T-helper 2 cell treated with Interferon-gamma antibody and Interleukin-4, amounts not matched to agents 100 ng/mL and 5 ng/mL, for 36 hours (primary cell): ENCODE data around the gene PPP1R12B. TPM values are rescaled to one million over a fixed set of nuclear protein-coding genes. Genes with fewer than 3 reads are reported as not detected.
"Not testable (repeated sequence)": the region's sequence is repeated elsewhere in the genome, so short reads cannot be mapped to it uniquely, and the experiment has no call there.

Source experiments
- intact Hi-C: fragments of 100-400 bp; cut with micrococcal nuclease; formaldehyde crosslinking; loops from one replicate; pipeline ENCODE4 v1.15.1; 2023
- total RNA-seq: library from RNA; stranded (reverse); gene quantifications from 2 replicates; pipeline ENCODE4 v1.2.3, GENCODE V29; 2022

PPP1R12B gene
- total RNA-seq, 1 donor from 2014 or later, result 20.4 TPM

DNA sequence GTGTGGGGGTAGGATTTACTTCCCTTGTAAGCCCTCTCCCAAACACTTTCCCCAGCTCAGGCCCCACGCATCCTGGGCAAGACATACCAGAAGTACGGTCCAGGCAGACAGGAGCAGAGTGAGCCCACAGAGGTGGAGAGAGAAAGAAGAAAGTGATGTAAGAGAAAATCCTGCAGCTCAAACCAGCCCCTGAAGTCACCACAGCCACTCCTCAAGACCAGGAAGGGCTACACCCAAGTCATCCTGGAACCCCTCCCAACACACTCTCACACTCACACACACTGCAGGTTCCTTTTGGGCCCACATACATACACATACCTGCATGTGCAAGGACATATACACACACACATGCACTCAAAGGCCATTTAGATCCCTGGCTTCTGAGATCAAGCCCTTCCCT is 254.9 kb downstream of the PPP1R12B start:
- intact Hi-C loops, result no loop called here

DNA sequence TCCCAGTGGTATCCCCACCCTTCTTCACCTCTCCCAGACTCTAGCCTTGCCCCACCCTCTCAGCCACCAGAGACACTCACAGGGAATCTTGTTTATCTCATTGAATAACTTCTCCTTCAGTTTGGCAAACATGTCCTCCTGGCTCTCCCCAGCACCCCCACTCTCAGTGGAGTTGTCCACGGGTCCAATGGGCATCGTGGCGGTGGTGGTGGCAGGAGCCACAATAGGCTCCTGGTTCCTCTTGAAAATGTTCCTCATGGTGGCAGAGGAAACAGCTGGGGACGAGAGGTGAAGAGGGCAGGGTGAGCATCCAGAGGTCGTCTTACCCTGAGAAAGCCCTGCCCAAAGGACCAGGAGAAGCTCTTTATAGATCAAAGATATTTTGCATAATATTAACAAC is 257.0 kb downstream of the PPP1R12B start:
- intact Hi-C loops, result no loop called here

- intact Hi-C loops, result not testable (repeated sequence)
Measured at GRCh38 chr1:202612036-202612435, 263.5 kb downstream of the PPP1R12B start.

GRCh38 chr1:202613571-202613970 is 265.1 kb downstream of the PPP1R12B start:
- intact Hi-C loops, result no loop called here

DNA sequence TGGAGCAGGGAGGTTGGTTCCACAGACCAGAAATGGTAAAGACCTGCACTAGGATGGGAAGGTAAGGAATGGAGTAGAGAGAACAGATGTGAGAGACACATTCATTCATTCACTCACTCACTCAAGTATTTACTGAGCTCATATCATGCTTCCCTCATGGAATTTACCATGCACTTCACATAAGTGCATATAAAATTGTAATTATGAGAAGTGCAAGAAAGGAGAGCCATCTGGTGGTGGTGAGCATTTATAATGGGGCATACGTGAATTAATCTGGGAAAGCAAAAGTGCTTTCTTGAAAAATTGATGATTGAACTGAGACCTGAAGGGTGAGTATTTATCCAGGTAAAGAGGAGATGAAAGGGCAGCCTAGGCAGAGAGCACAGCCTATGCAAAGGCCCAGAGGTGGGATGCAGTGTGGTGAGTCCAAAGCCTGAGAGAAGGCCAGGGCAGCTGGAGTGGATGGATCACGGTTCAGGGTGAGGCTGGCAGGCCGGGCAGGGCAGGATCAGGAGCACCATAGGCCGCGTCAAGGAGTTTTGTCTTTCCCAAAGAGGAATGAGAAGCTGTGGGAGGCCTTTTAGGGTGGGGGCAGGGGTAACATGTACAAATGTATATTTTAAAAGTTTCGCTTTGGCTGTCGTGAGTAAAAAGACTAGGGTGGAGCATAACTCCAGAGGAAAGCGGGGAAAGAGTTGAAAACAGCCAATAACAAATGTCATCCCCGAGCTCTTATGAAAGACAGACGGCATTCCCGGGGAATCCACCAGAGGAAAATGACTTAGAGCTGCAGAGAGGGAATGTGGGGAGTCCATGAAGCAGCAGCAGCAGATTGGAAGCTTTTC is 266.1 kb downstream of the PPP1R12B start:
- intact Hi-C loops, result not testable (repeated sequence)

DNA sequence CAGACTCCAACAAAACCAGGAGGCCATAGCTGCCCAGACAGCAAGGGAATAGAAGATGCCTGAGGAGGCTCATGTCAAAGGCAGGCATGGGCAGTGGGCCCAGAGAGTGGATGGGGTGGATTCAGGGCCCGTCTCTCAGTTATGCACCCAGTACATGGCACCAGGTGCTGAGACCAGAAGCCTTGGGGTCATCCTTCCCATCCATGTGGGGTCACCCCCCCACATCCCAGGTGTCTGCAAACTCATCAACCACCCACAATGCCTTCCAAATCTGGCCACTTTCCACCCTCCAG is 266.7 kb downstream of the PPP1R12B start:
- intact Hi-C loops, result not testable (repeated sequence)

GRCh38 chr1:202615501-202616354 is 267.2 kb downstream of the PPP1R12B start:
- intact Hi-C loops, result no loop called here

GRCh38 chr1:202616355-202616915 is 267.9 kb downstream of the PPP1R12B start:
- intact Hi-C loops, result no loop called here

DNA sequence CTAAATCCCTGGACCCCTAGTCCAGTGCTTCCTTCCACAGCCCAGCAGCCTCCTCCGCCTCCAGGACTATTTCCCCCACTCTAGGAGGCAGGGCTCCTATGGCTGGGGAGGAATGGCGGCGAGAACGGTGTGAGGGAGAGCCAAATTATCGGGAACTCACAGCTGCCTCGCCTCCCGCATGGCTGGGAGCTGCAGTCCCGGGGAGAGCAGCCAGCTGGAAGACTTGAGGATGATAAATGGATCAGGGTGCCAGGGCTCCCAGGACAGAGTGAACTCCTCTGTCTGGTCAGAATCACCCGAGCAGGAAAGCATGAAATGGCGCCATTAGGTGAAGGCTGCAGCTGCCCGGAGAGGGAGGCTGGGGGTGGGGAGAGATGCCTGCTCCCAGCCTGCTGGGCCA is 270.5 kb downstream of the PPP1R12B start:
- intact Hi-C loops, result not testable (repeated sequence)

DNA sequence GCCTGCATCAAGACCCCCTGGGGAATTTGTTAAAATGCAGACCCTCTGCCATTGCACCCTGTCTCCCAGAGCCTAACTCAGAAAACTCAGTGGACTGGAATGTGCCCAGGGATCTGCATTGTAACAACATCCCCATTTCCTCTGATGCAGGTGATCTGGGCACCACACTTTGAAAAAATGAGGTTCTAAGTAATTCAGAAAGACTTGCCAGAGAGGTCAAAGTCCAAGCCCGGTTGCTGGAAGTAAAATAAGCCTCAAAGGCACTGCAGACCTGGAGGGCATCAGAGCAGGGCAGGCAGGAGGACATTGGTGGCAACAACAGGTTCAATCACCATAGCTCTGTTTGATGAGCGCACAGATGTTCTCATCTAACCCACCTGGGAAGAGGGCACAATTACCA is 271.0 kb downstream of the PPP1R12B start:
- intact Hi-C loops, result no loop called here

DNA sequence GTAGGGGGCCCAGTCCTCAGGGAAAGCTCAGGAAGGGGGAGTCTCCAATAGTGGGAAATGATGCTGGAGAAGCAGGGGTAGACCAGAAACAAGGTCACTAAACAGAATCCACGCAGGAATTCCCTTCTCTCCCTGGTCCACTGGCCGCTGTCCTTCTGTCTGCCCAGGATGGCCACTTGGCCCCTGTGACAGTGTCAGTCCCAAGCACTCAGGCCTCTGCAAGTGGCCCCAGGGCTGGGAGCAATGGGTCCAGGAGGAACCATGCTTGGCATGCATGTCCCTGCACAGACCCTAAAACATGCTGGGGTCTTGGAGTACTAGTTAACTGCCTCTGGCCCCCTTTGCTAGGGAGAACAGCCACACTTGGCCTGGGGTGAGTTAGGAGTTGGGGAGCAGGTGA is 271.5 kb downstream of the PPP1R12B start:
- intact Hi-C loops, result not testable (repeated sequence)

DNA sequence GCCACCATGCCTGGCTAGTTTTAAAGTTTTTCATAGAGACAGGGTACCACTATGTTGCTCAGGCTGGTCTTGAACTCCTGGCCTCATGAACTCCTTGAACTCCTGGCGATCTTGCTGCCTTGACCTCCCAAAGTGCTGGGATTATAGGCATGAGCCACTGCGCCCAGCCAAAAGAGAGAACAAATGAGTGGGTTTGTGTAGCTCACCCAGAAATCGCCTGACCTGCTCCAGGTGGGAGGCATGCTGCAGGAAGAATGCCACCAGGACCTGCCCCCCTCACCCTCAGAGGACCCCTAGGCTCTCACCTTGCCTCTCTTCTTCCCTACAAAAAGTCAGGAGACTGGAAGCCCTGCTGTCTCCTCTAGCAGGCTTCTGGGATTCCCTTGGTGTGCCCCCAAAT is 272.9 kb downstream of the PPP1R12B start:
- intact Hi-C loops, result no loop called here

- intact Hi-C loops, result no loop called here
Measured at GRCh38 chr1:202622388-202622787, 273.9 kb downstream of the PPP1R12B start.

DNA sequence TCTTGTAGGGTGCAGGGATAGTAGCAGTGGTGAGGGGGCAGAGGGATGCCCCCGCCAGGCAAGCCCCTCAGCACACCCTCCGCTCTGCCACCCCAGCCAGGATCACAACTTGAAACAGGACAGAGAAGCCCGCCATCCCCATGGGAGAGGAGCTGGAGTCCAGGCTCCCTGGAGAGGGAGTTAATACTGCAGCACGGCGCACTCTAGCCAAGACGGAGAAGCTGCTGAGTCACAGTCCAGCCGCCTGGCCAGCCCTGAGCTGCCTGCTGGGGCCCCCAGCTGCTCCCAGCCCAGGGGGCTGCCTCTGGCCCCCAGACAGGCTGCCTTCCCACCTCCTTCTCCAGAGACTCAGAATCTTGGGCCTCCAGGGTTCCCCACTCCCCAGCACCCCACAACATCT is 274.6 kb downstream of the PPP1R12B start:
- intact Hi-C loops, result no loop called here

DNA sequence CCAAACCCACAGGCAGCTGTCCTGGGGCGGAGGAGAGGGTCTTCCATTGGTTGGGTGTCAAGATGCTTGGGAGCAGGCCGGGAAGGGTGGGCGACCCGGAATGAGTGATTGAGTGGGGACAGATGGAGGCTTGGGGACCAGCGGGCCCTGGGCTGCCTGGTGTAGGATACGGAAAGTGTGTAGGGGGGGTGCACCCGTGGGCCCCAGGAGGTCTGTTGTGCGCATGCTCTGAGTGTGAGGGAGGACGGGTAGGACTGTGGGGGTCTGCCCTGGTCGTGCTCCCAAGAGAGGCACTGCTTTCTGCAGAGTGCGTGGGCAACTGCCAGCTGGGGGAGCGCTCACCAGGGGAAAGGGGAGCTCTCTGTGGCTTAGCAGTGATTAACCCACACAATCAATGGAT is 275.0 kb downstream of the PPP1R12B start:
- intact Hi-C loops, result not testable (repeated sequence)

GRCh38 chr1:202624088-202624780 is 275.7 kb downstream of the PPP1R12B start:
- intact Hi-C loops, result no loop called here

- intact Hi-C loops, result loop anchor here (5.0 kb wide), 1 partner anchor 282 kb away; the partner anchor contains the start of gene UBE2T
Measured at GRCh38 chr1:202624781-202625108, 276.2 kb downstream of the PPP1R12B start.

DNA sequence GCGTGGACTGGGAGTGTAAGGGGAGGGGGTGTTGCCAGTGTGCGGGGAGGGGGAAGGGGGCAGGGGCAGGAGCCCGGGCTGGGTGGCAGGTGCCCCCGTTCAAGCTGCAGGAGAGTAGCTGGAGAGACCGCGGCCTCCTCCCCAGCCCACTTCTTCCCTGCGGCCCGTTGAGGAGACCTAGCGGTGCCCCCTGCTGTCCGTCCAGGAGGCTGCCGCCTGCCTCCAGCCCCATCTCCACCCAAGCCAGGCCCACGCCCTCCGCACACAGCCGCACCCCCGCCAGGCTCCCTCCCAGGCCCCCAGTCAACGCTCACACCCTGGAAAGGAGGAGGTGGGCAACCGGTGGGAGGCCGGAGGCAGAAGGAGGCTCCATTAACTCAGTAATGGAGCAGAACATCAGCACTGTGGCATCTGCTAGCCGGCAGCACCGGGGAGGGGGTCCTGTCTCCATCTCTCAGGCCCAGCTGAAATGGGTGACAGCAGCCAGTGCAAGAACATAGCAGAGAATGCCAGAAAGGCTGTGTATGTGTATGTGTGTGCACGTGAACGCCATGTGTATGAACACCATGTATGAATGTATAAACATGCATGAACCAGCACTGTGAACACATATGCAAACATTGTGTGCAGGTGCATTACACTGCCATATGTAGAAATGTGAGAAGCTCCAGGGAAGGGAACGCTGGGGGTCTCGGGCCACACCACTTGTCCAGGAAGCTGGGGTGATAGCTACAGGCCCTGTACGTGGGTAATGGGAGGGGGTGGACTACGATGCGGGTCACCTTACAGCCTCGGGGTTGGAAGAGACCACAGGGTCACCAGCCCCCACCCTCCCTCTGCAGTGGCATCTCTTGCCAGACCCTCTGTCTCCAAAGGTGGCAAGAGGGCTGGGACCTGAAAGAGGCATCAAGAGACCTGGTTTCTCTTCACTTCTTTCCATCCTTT is 277.2 kb downstream of the PPP1R12B start:
- intact Hi-C loops, result loop anchor here (5.0 kb wide), 1 partner anchor 283 kb away; the partner anchor contains the start of gene UBE2T

GRCh38 chr1:202627036-202627435 is 278.5 kb downstream of the PPP1R12B start:
- intact Hi-C loops, result loop anchor here (5.0 kb wide), 1 partner anchor 285 kb away; the partner anchor contains the start of gene UBE2T

GRCh38 chr1:202627841-202628565 is 279.5 kb downstream of the PPP1R12B start:
- intact Hi-C loops, result loop anchor here (5.0 kb wide), 1 partner anchor 286 kb away; the partner anchor contains the start of gene UBE2T
